Thyroid gland (tissue), 4 donors: ENCODE measurements around the gene TUBB1. TPM values are rescaled to one million over a fixed set of nuclear protein-coding genes. Genes with fewer than 3 reads are reported as not detected.

Experiments used
- DNase-seq, 2 donors: peaks; one replicate each; pipeline ENCODE4 v3.0.0-alpha.2; 2019
- H3K27ac ChIP-seq, 3 donors: fragments of 200-600 bp; sonication (generic); 1 replicate in 2 of 3; 2 replicates in 1 of 3; pipeline ENCODE4 v1.5.1; 2016 to 2019; ENCODE audit warnings: mild to moderate bottlenecking in 1 of 3, moderate library complexity in 1 of 3
- H3K27me3 ChIP-seq: fragments of 200-600 bp; sonication (generic); one replicate; pipeline ENCODE4 v1.5.1; 2019
- H3K36me3 ChIP-seq, 2 donors: fragments of 200-600 bp; sonication (generic); one replicate each; pipeline ENCODE4 v1.5.1; 2016 to 2019
- H3K4me1 ChIP-seq, 2 donors: fragments of 200-600 bp; sonication (generic); one replicate each; pipeline ENCODE4 v1.5.1; 2017 to 2019
- H3K4me3 ChIP-seq, 3 donors: fragments of 200-600 bp; sonication (generic); replicated peaks in 1 of 3; 1 replicate in 2 of 3; 2 replicates in 1 of 3; pipeline ENCODE4 v1.5.1; 2016; ENCODE audit warnings: mild to moderate bottlenecking in 1 of 3
- H3K9me3 ChIP-seq: fragments of 200-600 bp; sonication (generic); one replicate; pipeline ENCODE4 v1.5.1; 2017
- POLR2A ChIP-seq, 2 donors: fragments of 450-650 bp; IDR thresholded peaks; one replicate each; pipeline ENCODE4 v1.6.1; 2017; ENCODE audit warnings: antibody characterized with exemption in 2 of 2, mild to moderate bottlenecking in 2 of 2, moderate library complexity in 1 of 2
- WGBS, 2 donors: methylation state at CpG; one replicate each; pipeline ENCODE4 v1.1.5; 2017; 5-methylcytosine and 5-hydroxymethylcytosine counted together
- intact Hi-C: fragments of 100-400 bp; cut with DNase I; formaldehyde crosslinking; loops from one replicate; pipeline ENCODE4 v1.15.1; 2023
- total RNA-seq, 4 donors: library from RNA; depleted of rRNA; stranded (reverse); fragments of >200 nt; gene quantifications; one replicate each; pipeline ENCODE4 v1.2.3, GENCODE V29; 2016
- TF ChIP-seq, protein P1 (sequence below), 6 experiments: fragments of 200-600 bp in 3 of 6; fragments of 450-650 bp in 3 of 6; sonication (generic) in 3 of 6; IDR thresholded peaks; one replicate each; pipeline ENCODE4 v1.5.1; 2016 to 2019; ENCODE audit warnings: antibody characterized with exemption in 6 of 6, mild to moderate bottlenecking in 2 of 6, inconsistent platforms in 1 of 6, moderate library complexity in 1 of 6

TUBB1 gene
- total RNA-seq, 4 donors from 2014 or later: 0.11 to 0.46 TPM; not detected in 2

DNA sequence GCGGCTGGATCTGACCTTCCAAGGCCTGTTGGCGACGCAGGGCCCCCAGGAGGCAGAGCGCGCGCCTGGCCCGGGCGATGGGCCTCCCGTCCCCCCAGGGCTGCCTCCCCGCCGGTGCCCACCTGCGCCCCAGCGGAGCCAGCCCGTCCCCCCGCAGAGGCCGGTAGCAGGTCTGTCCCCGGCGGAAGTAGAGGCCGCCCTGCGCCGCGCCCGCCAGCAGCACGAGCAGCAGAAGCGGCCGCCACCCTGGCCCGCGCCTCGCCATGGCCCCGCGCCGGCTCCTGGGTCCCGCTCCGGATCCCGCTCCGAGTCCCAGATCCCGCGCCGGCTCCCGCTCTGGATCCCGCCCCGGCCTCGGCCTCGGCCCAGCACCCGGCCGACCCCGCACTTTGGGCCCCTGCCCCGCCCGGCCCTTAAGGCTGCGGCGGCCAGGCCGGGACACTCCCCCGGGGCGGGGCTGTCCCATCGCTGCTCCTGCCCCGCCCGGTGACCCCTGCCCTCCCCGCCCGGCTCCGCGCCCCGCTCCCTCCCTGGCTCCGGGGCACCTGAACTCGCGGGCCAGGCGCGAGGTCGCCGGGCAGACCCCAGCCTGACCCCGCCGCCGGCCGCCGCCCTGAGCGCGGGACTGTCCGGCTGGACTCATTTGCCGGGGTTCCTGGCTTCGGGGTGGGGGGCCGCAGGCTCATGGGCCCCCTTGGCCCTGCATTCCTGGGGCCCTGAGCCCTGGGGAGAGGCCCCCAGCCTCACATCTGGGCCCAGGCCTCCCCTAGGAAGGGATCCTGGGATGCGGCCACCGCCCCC is 12.2 kb upstream of the TUBB1 start, which contains the start of gene CTSZ:
CTSZ (minus strand) TSS at position 391 of the 801 bp plus-strand sequence; CDS start at position 265, 126 bp downstream.
- WGBS, 2 donors: 17 to 88% methylated on average over 2 to 12 of the region's 82 CpGs
- Histone ChIP-seq H3K27me3 (no peaks in the 10 kb centered on the region), H3K4me1 (peaks cover 48 to 51% of the 10 kb centered on the region in 2 donors), H3K4me3 (peak within 1 kb of the TSS; percentile 34 to 50 (median 46)), H3K36me3 (no peaks in the 10 kb centered on the region), H3K9me3 (no peaks in the 10 kb centered on the region), H3K27ac (peak within 1 kb of the TSS; percentile 12 to 94 (median 73))
- intact Hi-C loops: loop anchor here (10.0 kb wide), 1 partner anchor 112 kb away; no protein-coding TSS in a partner anchor
- TF ChIP-seq, protein P1, sequence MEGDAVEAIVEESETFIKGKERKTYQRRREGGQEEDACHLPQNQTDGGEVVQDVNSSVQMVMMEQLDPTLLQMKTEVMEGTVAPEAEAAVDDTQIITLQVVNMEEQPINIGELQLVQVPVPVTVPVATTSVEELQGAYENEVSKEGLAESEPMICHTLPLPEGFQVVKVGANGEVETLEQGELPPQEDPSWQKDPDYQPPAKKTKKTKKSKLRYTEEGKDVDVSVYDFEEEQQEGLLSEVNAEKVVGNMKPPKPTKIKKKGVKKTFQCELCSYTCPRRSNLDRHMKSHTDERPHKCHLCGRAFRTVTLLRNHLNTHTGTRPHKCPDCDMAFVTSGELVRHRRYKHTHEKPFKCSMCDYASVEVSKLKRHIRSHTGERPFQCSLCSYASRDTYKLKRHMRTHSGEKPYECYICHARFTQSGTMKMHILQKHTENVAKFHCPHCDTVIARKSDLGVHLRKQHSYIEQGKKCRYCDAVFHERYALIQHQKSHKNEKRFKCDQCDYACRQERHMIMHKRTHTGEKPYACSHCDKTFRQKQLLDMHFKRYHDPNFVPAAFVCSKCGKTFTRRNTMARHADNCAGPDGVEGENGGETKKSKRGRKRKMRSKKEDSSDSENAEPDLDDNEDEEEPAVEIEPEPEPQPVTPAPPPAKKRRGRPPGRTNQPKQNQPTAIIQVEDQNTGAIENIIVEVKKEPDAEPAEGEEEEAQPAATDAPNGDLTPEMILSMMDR (IDR thresholded peaks at IDR 0.05): no peak
- TF ChIP-seq POLR2A (IDR thresholded peaks at IDR 0.05): peak in 1 of 2 donors; percentile 67
- DNase-seq: peak; percentile 53

DNA sequence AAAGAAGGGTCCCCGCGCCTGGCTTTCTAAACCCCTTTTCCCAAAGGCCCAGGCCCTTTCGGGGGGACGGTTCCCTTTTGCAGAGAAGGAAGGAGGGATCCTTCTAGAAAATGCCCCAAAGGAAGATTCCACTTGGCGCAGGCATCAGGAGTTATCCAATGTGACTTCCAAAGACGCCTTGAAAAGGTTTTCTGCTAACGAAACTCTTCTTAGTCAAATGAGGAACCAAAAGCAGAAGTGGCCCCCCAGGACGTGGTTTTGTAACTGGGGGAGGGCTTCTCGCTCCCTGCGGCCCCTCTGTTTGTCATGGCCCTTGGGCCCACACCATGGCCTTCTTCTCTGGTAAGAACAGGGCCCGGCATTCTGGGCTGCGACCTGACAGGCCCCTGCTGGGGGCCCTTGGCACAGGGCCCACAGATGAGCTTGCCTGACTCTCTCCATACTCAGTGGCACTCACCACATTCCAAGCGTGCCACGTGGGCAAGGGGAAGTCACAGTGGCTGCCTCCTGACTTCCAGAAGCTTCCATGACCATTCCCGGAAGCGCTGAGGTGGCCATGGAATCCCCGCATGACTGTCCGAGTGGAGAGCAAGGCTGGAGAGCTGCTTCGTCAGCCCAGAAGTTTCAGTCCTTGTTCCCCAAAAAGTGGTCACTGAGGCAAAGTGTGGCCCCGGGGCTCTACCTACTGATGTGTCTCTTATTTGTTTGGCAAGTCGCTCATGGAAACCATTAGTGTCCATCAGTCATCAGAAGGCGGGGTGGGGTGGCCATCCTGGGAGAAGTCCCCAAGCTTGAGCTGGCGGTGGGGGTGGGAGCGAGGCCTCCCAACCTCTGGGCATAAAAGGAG is 11.3 kb upstream of the TUBB1 start:
- Histone ChIP-seq H3K4me1 (peaks cover 44 to 50% of the 10 kb centered on the region in 2 donors), H3K9me3 (no peaks in the 10 kb centered on the region), H3K27me3 (no peaks in the 10 kb centered on the region), H3K27ac (peak overlapping the region in 2 of 3 donors; percentile 73 to 94), H3K36me3 (no peaks in the 10 kb centered on the region), H3K4me3 (peak overlapping the region in 1 of 3 donors; percentile 50)
- DNase-seq: peak; percentile 38 to 39
- intact Hi-C loops: loop anchor here (10.0 kb wide), 1 partner anchor 113 kb away; no protein-coding TSS in a partner anchor
- TF ChIP-seq POLR2A (IDR thresholded peaks at IDR 0.05): no peak
- TF ChIP-seq, protein P1 (IDR thresholded peaks at IDR 0.05): no peak
- WGBS, 2 donors: 79 to 84% methylated on average over 23 of the region's 24 CpGs

- peak overlapping the region in 1 of 3 donors; percentile 46 for H3K27ac ChIP-seq
- peaks cover 44 to 47% of the 10 kb centered on the region in 2 donors for H3K4me1 ChIP-seq
- no peaks in the 10 kb centered on the region for H3K36me3 ChIP-seq
- TF ChIP-seq POLR2A (IDR thresholded peaks at IDR 0.05): no peak
- TF ChIP-seq, protein P1 (IDR thresholded peaks at IDR 0.05): no peak
- no peaks in the 10 kb centered on the region for H3K9me3 ChIP-seq
- no peaks in the 10 kb centered on the region for H3K27me3 ChIP-seq
- intact Hi-C loops: loop anchor here (10.0 kb wide), 1 partner anchor 114 kb away; no protein-coding TSS in a partner anchor
- no peak overlapping the region for H3K4me3 ChIP-seq
- 74 to 78% methylated on average over 3 to 6 of the region's 8 CpGs for WGBS, 2 donors
- no peak for DNase-seq
Measured at GRCh38 chr20:59008715-59009336, 10.4 kb upstream of the TUBB1 start.

GRCh38 chr20:59010321-59010994 is 8.8 kb upstream of the TUBB1 start:
- DNase-seq: peak; percentile 64 to 71
- intact Hi-C loops: no loop called here
- TF ChIP-seq POLR2A (IDR thresholded peaks at IDR 0.05): no peak
- Histone ChIP-seq H3K36me3 (no peaks in the 10 kb centered on the region), H3K27me3 (no peaks in the 10 kb centered on the region), H3K4me1 (peaks cover 30 to 33% of the 10 kb centered on the region in 2 donors), H3K9me3 (no peaks in the 10 kb centered on the region), H3K4me3 (no peak overlapping the region), H3K27ac (peak overlapping the region in 2 of 3 donors; percentile 44 to 56)
- 26 to 44% methylated on average over 7 to 8 of the region's 8 CpGs for WGBS, 2 donors
